ENCODE measurements around the gene DHRS13.

DNA sequence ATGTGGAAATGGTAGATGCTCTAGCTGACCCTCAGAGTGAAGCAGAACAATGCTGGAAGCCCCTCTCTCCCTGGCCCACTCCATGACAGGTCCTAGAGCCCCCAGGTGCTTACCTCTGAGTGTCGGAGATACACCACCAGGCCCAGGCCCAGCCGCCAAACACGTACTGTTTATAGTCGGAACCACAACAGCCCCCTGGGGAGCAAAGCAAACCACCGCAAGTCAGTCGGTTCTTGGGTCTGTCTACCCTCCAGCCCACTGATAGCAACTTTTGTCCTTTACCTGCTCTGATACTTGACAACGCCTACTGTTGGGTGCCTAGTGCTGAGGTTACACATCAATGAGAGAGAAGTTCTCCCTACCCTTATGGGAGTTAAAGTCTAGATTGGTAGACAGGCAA, 14.0 kb downstream of the DHRS13 start:
- no peak for TF ChIP-seq GATA3 (IDR thresholded peaks at IDR 0.05; ENCODE audit: low read depth, low read length)
- TF ChIP-seq GATA2 (IDR thresholded peaks at IDR 0.05; ENCODE audit: low read depth, low read length) = no peak
